Renal cortical epithelial cell (primary cell): Measurements from ENCODE around the gene ABCA4. TPM values are rescaled to one million over a fixed set of nuclear protein-coding genes. Genes with fewer than 3 reads are reported as not detected.
A peak's percentile ranks its signal among the peaks of the same experiment; 100 is the strongest.

Experiments used
- DNase-seq: peaks from one replicate; pipeline ENCODE4 v3.0.0-alpha.2; 2011; ENCODE audit warnings: low read depth
- total RNA-seq: library from RNA; depleted of rRNA; stranded (reverse); fragments of >200 nt; gene quantifications from 2 replicates; pipeline ENCODE4 v1.2.3, GENCODE V29; 2014

Gene ABCA4
- total RNA-seq, 1 donor from 2014 or later: 1.3 TPM

DNA sequence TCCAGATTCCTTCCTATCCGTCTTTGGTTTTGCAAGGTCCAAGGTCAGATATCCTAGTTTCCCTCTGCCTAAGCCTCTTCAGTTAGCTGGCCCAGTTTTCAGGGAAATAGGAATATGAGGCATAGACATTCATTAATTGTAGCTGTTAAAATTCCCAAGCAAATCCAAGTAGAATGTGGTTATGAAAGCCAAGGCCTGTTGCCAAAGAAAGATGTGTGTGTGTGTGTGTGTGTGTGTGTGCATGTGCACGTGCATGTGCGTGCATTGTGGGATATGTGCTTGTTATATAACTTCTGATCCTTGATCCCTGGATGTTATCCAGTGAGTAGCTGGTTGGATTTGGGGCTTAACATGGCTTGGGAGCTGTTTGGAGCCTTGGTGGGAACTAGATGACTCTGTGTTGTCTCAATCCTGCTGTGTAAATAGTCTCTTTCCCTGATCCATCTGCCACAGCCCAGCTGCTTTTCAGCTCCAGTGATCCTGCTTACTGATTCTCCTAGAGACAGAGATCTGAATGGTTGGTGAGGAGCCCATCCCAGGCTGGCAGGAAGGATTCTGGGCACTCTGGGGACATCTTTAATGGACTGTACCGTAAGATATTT lies 141.1 kb downstream of the ABCA4 start:
- peak; percentile 76 for DNase-seq

DNA sequence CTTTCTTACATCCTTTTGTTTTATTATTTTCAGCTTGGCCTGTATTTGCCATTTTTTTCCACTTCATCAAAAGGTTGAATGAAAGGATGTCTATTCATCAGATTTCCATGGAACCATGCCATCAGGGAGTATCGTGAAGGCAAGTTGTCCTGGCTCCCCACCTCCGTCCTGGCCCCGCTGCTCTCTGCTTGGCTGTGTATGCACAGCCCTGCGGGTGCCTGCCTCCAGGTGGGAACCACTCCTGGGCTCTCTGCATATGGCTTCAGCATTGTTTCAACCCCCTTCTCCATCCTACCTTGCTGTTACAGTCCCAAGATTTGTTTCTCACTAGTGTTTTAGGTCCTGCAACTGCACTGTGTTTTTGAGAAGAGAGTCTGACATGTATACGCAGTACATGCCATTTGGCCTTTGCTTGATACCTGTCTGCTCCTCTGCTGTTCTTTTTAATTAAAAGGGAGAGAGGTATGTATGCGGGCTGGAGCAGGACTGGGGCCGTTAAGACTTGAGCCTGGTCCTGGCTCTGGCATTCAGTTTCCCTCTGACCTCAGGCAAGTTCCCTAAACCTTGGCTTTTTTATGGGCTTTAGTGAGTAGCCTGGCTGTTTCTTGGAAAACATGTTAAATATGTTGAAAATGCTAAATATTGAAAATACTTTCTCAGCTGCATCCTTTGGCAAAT lies 141.8 kb downstream of the ABCA4 start:
- DNase-seq: no peak

DNA sequence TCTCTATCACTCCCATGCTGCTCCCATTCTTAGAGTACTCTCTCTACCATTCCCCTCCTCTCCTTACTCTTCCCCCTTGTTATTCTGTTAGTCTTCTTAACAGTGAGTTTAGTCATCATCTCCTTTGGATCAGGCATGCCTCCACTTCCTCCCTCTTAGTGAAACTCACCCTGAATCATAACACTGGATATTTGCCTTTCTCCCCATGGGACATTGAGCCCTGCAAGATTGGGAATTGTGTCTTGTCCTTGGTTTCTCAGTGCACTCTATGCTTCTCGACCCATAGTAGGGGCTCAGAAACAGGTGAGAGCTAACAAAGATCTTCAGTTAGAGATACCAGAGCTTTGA lies 143.4 kb downstream of the ABCA4 start:
- peak; percentile 48 for DNase-seq

DNA sequence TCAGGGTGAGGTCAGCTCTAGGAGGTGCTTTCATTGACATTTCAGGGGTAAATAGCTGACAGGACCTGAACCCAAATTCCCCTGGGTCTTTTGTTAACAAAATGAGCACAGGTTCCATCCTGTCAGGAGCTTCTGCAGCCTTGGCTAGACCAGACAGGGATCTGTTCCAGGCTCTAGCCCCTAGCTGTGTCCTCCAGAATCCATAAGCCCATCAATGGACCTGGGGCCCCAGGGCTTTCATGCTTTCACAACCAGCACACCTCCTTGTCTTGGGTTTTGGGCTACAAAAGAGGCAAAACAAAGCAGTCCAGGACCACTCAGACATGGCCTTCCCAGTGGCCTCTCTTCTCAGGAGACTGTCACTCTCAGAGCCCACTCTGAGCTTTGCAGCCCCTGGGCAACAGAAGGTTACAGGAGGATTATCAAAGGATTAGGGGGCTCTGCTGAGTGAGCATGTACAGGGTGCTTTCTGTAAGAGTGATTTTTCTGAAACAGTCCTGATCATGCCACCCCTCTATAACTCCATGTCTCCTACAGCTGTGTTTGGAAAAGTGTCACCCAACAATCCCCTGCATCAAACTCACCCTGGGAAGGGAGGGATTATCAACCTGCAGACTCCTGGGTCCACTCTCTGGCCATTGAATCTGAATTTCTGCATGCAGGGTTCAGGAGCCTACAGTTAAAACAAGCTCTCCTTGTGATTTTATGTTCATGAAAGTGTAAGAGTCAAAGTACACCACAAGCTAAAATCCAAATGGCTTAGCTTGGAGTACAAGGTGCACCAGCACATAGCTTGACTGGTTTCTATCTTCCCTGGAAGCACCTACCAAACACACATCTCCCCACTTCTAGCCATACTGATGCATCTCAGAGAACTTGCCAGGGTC lies 144.0 kb downstream of the ABCA4 start:
- DNase-seq: no peak

DNA sequence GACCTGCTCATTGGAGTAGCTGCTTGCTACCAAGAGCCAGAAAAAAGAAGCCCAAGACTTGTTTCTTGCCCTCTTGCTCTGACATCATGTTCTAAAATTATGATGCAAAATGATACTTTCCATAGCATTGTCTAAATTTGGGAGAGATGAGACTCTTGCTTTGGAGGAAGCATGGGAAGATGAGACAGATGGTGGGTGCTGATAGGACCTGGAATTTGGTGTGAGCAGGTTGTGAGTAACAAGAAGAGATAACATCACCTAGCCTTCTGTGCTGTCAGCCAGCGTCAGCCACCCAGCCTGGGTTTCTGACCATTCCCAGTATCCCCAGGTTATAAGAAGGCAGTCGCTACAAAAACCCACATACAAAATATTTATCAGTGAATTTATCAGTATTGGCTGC lies 144.7 kb downstream of the ABCA4 start:
- DNase-seq: no peak

DNA sequence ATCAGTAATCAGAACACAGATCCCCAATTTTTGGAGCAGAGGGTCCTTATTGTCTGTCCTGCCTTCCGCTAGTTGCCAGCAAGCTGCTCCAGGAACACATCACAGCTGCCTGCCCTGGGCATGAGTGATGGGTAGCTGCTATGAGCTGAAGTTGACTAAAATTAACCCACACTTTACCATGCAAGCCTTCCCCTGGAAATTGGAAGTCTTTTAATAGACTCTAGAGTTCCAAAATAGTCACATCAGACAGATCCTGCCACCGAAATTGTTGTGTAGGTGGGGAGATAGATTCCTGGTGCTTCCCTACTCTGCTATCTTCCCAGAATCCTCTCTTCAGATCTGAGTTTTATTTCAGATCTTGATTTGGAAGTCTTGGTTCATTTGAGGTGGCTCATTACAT lies 148.6 kb downstream of the ABCA4 start:
- DNase-seq: no peak

DNA sequence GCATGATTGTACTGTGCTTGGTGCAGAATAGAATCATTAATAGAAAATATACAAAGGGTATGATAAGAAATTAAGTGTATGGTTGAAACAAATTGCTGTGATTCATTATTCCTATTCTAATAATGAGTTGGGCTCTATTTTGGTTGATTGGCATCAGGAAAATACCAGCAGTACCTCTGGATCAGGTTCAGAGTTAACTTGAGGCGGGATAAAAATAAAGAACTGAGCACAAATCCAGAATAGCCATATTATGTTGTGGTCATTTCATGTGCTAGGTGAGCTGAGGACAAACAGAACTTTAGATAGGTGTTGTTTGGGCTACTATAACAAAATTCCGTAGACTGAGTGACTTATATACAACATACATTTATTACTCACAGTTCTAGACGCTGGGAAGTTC lies 151.1 kb downstream of the ABCA4 start:
- DNase-seq: no peak

DNA sequence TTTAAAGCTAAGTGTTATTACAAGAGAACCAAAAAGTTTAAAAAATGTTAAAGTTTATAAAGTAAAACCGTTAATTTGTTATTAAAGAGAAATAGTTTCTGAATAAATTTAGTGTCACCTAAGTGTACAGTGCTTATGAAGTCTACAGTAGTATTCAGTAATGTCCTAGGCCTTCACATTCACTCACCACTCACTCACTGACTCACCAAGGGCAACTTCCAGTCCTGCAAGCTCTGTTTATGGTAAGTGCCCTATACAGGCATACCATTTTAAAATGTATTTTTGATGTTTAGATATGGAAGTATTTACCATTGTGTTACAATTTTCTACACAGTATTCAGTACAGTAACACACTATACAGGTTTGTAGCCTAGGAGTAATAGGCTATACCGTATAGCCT lies 151.6 kb downstream of the ABCA4 start:
- no peak for DNase-seq

DNA sequence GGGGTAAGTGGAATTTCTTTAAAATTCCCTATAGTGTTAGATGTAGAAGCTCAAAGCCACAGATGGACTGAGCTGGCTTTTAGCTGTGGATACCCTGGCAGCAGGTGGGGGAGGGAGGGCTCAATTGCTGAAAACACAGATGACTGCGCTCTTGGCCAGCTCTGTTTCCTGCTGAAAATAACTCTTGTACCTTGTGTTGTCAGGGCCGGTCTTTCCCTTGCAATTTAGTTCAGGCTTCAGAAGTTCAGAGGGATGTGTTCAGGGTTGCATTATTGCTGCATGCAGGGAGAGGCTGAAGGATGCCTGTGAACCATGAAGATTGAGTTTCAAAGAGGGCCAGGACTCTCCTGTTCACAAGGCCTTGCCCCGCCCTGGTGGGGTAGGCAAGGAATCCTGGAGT lies 153.6 kb downstream of the ABCA4 start:
- DNase-seq: no peak

DNA sequence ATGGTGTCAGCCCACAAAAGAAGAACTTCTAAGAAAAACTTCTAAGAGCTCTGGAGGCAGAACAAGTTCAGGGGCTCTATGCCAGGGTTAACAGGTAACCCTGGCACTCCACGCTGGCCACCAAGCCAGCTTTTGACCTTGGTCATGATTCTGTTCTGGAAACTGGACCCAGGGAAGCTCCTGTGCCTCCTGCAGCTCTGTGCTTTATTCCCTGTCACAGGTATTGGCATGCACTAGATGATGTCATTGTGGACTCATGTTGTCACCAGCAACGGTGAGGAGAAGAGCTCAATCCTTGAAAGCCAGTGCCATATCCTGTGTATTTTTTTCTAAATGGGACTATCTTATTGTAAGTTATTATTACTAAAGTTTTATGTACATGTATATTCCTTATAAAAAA lies 155.1 kb downstream of the ABCA4 start:
- DNase-seq: no peak

DNA sequence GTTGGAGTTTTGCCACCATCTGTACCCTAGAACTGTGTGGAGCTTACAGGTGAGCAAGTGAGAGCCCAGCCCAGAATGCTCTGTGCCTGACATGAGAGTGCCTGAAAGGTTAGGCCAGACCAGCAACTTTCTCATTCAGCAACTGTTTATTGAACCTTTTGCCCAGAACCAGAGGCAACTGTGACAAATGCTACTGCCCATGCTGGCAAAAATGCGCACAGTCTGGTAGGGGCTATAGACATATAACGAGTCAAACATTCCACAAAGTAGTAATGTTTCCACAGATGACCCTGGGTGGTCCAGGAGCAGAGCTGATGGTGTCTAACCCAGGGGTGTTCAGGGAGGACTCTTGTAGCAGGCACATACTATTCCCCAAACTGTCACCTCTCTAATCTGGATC lies 155.7 kb downstream of the ABCA4 start:
- DNase-seq: no peak

DNA sequence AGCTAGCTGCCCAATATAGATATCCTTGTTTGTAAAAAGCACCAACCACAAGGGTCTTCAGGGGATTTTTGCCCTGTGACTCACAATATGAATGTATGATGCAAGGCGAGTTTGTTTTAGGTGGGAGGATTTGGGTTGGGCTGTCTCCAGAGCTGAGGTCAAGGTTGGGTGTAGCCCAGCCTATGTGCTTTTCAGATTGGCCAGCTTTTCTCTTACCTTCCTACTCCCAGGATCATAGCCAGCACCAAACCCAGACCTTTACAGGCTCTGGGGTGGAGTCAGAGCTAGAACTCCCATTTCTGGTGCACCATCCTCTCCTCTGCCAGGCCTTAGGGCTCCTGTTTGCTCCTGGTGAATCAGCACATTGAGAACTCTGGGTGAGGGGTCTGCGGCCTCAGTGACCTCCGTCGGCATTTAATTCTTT lies 156.2 kb downstream of the ABCA4 start:
- peak; percentile 88 for DNase-seq

DNA sequence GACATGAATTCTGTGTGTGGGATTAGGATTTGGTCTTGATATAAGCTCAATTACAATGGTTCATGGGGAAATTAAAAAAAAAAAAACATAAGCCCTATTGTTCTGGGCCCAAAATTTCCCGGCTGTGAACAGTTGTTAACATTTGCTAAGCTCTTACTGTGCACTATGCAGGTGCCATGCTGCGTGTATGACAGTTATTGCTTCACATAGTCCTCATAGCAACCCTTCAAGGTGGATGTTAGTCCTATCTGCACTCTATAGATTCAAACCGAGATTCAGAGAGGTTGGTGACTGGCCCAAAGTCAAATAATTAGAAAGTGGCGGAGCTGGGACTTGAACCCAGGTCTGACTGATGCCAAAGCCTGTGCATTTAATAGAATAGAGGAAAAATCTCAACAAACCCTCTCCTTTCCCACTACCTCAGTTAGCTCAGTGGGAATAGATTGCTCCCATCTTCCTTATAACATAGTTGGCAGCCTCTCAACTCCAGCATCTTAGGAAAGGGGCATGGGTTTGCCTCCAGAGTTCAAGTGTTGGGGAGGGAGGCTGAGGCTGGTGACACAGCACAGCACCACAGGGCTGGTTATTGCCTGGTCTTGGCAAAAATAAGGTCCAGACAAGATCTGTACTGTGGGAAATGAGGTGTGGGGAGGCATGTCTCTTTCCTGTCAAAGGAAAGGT lies 156.7 kb downstream of the ABCA4 start:
- no peak for DNase-seq

DNA sequence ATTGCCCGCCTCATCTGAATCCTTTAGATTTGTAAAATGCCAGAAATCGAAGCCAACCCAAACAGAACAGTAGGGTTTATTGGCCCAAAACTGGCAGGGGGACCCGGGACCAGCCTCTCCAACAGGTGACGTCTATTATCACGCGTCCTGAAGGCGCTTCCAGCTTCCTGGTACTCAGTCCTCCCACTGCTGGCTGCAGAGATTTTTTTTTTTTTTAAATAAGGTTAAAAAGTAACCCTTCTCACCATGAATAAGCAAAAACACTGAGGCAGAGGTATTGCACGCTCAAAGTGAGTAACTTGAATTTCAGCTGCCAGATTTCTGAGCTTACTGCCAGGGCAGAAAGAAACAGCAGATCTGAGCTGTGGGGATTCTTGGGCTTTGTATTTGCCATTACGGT lies 157.4 kb downstream of the ABCA4 start:
- DNase-seq: peak; percentile 96

DNA sequence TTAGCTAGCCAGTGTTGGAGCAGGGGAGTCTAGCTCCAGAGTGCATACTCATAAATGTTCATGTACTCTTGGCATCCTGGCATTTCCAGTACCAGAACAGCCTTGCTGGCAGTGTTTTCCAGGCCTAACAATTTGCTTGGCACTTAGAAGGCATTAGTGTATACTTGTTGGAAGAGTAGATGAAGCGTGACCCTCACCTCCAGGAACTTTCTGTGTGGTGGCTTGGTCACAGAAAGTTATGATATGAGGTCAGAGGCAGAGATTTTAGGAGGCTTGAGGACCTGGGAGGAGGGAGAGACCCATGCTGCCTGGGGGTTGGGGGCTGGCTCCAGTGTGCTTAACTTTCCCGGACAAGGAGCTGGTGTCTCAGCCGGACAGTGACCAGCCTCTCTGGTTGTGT lies 159.0 kb downstream of the ABCA4 start:
- DNase-seq: peak; percentile 40

DNA sequence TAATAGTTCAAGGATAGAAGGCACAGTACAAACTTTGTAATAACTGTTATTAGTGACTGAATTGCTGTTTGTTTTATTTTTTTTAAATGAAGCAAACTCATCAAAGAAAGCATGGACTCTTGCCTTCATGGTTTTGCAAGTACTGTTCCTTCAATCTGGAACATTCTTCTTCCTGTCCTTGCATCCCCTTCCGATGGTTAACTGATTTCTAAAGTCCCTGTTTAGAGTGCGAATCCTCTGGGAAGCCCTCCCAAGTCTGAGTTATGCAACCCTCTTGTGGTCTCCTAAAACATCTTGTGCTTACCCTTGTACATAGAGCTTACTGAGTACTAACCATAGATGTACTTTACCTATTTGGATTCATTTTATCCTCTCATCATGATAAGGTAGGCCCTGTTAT lies 159.5 kb downstream of the ABCA4 start:
- DNase-seq: no peak

DNA sequence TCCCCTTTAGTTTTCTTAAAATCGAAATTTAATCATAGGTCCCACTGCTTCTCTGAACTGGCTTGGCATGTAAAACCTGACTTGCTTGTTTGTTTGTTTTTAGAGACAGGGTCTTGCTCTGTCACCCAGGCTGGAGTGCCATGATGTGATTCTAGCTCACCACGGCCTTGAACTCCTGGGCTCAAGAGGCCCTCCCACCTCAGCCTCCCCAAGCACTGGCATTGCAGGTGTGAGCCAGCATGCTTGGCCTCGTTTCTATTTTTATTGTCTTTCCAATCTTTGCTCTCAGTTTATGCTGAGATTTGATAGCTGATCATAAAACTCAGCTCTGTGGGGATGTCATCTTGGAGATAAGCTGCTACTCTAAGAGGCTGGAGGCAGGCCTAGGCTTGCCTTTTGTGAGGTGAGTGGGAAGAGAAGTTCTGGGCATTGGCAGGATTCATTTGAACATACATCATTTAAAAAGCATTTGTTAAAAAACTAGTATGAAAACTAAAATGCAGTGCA lies 160.3 kb downstream of the ABCA4 start:
- DNase-seq: no peak

DNA sequence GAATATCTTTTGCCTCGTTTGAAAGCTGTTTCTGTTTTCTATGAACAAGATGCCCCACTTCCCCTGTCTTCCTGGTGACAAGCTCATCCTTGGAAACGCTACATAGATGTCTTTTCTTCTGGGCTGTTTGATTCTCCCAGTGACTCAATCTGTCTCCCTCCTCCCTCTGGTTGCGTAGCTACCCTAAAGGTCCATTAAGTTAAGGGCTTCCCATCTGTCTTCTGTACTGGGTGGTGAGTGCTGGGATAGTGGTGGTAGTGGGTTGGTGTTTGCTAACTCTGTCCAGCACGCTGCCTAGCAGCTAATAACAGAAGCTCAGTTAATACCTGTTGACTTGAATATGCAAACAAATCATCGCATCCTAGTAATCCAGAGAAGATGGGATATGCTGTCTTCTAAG lies 161.5 kb downstream of the ABCA4 start:
- no peak for DNase-seq

DNA sequence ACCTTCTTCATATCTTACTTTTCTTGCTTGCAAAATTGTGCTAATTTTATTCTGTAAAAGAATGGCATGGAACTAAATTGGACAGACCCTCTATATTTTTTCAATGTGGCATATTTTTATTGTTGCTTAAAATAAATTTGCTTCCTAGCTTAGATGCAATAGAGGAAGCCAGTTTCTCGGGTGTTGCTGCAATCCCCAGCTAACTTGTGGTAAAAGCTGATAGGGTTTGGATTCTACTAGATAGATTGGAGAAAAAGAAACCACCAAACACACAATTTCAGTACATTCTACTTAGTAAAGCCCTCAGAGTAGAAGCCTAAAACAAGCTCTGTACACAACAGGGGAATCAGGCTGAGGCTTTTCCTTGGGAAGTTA lies 162.2 kb downstream of the ABCA4 start:
- DNase-seq: no peak

DNA sequence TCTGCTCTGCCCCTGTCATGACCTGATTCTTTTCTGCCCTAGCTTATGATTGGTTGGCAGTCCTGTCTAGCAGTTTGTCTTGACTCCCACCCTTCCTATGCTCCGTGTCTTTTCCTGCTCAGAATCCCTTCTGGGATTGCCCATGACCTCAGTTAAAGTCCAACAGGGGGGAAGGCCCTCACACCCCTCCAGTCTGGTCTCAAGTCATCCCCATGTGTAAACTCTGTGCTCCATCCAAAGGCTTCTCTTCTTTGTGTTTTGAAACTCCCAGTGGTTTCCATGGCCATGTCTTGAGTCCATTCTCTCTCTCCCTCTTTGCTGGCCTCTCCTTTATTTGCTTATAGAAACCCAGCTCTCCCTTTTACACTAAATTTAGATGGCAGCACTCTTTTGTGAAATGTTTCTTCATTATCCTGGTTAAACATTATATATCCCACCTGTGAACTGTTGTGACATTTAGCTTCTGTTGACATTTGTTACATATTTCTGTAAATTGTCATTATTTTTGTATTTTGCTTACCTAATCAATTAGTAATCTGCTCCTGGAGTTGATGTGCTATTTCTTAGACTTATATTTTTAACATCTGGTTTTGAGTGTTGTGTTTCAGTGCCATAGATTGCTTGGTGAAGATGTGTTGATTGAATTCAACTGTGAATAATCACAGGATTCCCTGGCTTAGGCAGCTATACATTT lies 162.8 kb downstream of the ABCA4 start:
- DNase-seq: no peak

DNA sequence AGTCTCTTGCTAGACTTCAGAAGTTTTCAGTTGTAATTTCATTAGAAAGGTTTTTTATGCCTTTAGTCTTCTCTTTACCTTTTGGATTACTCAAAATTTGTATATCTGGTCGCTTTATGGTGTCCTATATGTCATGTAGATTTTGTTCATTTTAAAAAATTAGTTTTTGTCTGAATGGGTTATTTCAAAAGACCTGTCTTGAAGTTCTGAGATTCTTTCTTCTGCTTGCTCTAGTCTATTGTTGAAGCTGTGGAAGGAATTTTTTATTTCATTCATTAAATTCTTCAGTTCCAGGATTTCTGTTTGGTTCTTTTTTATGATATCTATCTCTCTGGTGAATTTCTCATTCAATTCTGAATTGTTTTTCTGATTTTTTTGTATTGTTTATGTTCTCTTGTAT lies 165.2 kb downstream of the ABCA4 start:
- no peak for DNase-seq
